AG09319 (cell line): Measurements from ENCODE around the gene SAFB.

Experiments used
- DNase-seq: peaks from one replicate; pipeline ENCODE4 v3.0.0-alpha.2; 2010; ENCODE audit warnings: low read depth; ENCODE audit errors: extremely low read depth
- TF ChIP-seq, protein P1 (sequence below): IDR thresholded peaks from 2 replicates; pipeline ENCODE4 v1.5.1; 2011; ENCODE audit warnings: low read depth, mild to moderate bottlenecking, inconsistent platforms, low read length, moderate library complexity

Gene SAFB

GRCh38 chr19:5673752-5674151, 50.9 kb downstream of the SAFB start:
- DNase-seq = no peak
- TF ChIP-seq, protein P1, sequence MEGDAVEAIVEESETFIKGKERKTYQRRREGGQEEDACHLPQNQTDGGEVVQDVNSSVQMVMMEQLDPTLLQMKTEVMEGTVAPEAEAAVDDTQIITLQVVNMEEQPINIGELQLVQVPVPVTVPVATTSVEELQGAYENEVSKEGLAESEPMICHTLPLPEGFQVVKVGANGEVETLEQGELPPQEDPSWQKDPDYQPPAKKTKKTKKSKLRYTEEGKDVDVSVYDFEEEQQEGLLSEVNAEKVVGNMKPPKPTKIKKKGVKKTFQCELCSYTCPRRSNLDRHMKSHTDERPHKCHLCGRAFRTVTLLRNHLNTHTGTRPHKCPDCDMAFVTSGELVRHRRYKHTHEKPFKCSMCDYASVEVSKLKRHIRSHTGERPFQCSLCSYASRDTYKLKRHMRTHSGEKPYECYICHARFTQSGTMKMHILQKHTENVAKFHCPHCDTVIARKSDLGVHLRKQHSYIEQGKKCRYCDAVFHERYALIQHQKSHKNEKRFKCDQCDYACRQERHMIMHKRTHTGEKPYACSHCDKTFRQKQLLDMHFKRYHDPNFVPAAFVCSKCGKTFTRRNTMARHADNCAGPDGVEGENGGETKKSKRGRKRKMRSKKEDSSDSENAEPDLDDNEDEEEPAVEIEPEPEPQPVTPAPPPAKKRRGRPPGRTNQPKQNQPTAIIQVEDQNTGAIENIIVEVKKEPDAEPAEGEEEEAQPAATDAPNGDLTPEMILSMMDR = no peak

DNA sequence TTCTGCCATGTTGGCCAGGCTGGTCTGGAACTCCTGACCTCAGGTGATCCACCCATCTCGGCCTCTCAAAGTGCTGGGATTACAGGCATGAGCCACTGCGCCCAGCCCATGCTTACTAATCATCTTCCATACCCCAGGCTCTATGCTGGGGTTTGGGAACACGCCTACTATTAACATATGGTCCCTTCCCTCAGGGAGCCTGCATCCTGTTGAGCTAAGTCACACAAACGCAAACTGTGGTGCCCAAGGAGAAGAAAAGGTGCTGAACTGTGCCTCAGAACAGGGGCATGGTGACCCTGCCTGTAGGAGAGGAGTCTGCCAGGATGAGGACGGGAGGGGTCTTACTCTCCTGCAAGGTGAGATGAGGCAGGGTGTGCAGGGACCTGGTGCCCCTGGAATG, 51.8 kb downstream of the SAFB start:
- TF ChIP-seq, protein P1 = no peak
- DNase-seq = no peak

DNA sequence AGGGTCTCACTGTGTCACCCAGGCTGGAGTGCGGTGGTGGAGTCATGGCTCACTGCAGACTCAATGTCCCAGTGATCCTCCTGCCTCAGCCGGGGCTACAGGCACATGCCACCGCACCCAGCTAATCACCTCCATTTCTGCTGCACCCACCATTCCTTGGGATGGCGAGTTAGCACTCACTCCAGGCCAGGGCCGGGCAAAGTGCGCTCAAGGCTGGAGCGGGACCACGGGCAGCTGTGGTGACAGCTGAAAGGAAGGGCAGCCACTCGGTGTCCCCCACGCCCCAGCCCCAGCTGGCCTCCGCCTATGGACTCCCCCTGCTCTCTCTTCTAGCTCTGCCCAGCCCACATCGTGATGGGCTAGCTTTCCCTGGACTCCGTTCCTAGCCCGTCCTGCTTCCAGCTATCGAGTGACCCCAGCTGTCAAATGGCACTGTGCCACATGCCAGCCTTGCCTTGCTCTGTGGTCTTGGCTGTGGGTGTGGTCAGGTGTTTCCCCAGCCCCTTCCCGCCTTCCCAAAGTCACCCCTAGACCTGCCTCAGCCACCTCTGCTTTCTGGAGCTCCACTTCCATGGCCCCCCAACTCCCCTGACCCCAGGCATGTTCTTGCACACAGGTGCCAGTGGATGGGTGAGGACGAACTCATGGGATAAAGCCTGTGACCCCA, 53.4 kb downstream of the SAFB start:
- TF ChIP-seq, protein P1 = no peak
- DNase-seq = no peak

DNA sequence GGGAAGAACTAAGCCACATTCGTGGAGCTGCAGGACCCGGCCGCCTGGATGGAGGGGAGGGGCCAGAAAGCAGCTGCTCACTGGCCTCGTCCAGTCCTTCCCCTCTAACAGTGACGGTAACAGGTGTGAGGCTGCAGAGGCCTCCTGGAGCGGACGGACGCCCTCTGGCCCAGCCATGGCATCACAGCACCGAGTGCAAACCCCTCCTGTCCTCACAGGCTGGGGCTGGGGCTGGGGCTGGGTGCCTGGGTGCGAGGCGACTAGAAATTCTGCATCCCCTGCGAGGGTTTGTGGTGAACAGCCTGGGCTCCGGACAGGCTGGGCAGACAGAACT, 53.9 kb downstream of the SAFB start:
- TF ChIP-seq, protein P1 = no peak
- DNase-seq = no peak

- no peak for DNase-seq
- TF ChIP-seq, protein P1 = no peak
These were observed 54.3 kb downstream of the SAFB start for GRCh38 chr19:5677136-5677535.

- TF ChIP-seq, protein P1 = no peak
- DNase-seq = no peak
These were observed 54.7 kb downstream of the SAFB start for GRCh38 chr19:5677580-5677979.

GRCh38 chr19:5678071-5678718, 55.3 kb downstream of the SAFB start:
- no peak for DNase-seq
- TF ChIP-seq, protein P1 = no peak
